CD14-positive monocyte (primary cell): ENCODE results near the gene RBFOX2. TPM values are rescaled to one million over a fixed set of nuclear protein-coding genes. Genes with fewer than 3 reads are reported as not detected.

ENCODE experiments used
- DNase-seq, 3 donors: peaks; one replicate each; pipeline ENCODE4 v3.0.0-alpha.2; 2011 to 2022
- H2AFZ ChIP-seq: 2 replicates; pipeline ENCODE4 v1.6.0; 2012; ENCODE audit warnings: mild to moderate bottlenecking, low read depth, low read length, inconsistent platforms; ENCODE audit not compliant: insufficient read depth, poor library complexity, severe bottlenecking
- H3K27ac ChIP-seq, 2 donors: 1 replicate in 1 of 2; 2 replicates in 1 of 2; pipeline ENCODE4 v1.5.1; 2012 to 2013; ENCODE audit warnings: low read length in 2 of 2, control low read depth in 1 of 2, inconsistent platforms in 1 of 2, low read depth in 1 of 2, mild to moderate bottlenecking in 1 of 2
- H3K27me3 ChIP-seq, 2 donors: one replicate each; pipeline versions ENCODE4 v1.6.0 to v1.6.1; 2011 to 2013; ENCODE audit warnings: low read length in 2 of 2; ENCODE audit not compliant: control insufficient read depth in 2 of 2, insufficient read depth in 2 of 2
- H3K36me3 ChIP-seq, 2 donors: replicated peaks in 1 of 2; 1 replicate in 1 of 2; 2 replicates in 1 of 2; pipeline versions ENCODE4 v1.5.1 to v1.6.1; 2012 to 2013; ENCODE audit warnings: low read length in 2 of 2, control low read depth in 1 of 2, inconsistent platforms in 1 of 2, mild to moderate bottlenecking in 1 of 2; ENCODE audit not compliant: insufficient read depth in 2 of 2, control insufficient read depth in 1 of 2
- H3K4me1 ChIP-seq, 2 donors: 1 replicate in 1 of 2; 2 replicates in 1 of 2; pipeline versions ENCODE4 v1.5.1 to v1.6.1; 2012 to 2013; ENCODE audit warnings: low read length in 2 of 2, control low read depth in 1 of 2, inconsistent platforms in 1 of 2, mild to moderate bottlenecking in 1 of 2, moderate library complexity in 1 of 2; ENCODE audit not compliant: insufficient read depth in 2 of 2, control insufficient read depth in 1 of 2
- H3K4me2 ChIP-seq: replicated peaks from 2 replicates; pipeline ENCODE3; 2012; ENCODE audit warnings: low read length, moderate library complexity, mild to moderate bottlenecking; ENCODE audit not compliant: poor library complexity, severe bottlenecking; ENCODE audit errors: extremely low read depth
- H3K4me3 ChIP-seq, 3 experiments: fragments of 200-600 bp in 1 of 3; sonication (generic) in 1 of 3; replicated peaks in 1 of 3; 1 replicate in 2 of 3; 2 replicates in 1 of 3; pipeline ENCODE4 v1.5.1; 2011 to 2013; ENCODE audit warnings: low read length in 3 of 3, mild to moderate bottlenecking in 3 of 3, control low read depth in 2 of 3, low read depth in 2 of 3, inconsistent platforms in 1 of 3, moderate library complexity in 1 of 3
- H3K79me2 ChIP-seq: 2 replicates; pipeline ENCODE4 v1.6.0; 2012; ENCODE audit warnings: mild to moderate bottlenecking, control low read depth, inconsistent platforms, low read length, moderate library complexity; ENCODE audit not compliant: insufficient read depth
- H3K9ac ChIP-seq: 2 replicates; pipeline ENCODE4 v1.6.0; 2017; ENCODE audit warnings: low read length, mild to moderate bottlenecking; ENCODE audit not compliant: insufficient read depth, poor library complexity, severe bottlenecking
- H3K9me3 ChIP-seq, 2 donors: replicated peaks in 1 of 2; 1 replicate in 1 of 2; 2 replicates in 1 of 2; pipeline versions ENCODE4 v1.5.1 to v1.6.1; 2012 to 2013; ENCODE audit warnings: low read length in 2 of 2, control low read depth in 1 of 2; ENCODE audit not compliant: control insufficient read depth in 1 of 2, insufficient read depth in 1 of 2
- H4K20me1 ChIP-seq: 2 replicates; pipeline ENCODE4 v1.6.0; 2012; ENCODE audit warnings: mild to moderate bottlenecking, low read length, control low read depth, moderate library complexity; ENCODE audit not compliant: insufficient read depth
- H3K27ac Mint-ChIP-seq, 7 donors: one replicate each; pipeline ENCODE4 v1.8.0; 2020; ENCODE audit warnings: mild to moderate bottlenecking in 7 of 7, mixed read lengths in 7 of 7, moderate library complexity in 6 of 7, inconsistent platforms in 2 of 7
- H3K27me3 Mint-ChIP-seq, 3 donors: one replicate each; pipeline ENCODE4 v1.8.0; 2021 to 2022; ENCODE audit warnings: low read depth in 3 of 3, mild to moderate bottlenecking in 3 of 3, mixed read lengths in 3 of 3, moderate library complexity in 3 of 3, inconsistent platforms in 1 of 3
- H3K36me3 Mint-ChIP-seq, 2 donors: one replicate each; pipeline ENCODE4 v1.8.0; 2020; ENCODE audit warnings: mixed read lengths in 2 of 2, inconsistent platforms in 1 of 2, mild to moderate bottlenecking in 1 of 2
- H3K4me1 Mint-ChIP-seq: one replicate; pipeline ENCODE4 v1.8.0; 2020; ENCODE audit warnings: mild to moderate bottlenecking, mixed read lengths
- H3K4me3 Mint-ChIP-seq, 2 donors: one replicate each; pipeline ENCODE4 v1.8.0; 2020; ENCODE audit warnings: mild to moderate bottlenecking in 2 of 2, mixed read lengths in 2 of 2, moderate library complexity in 1 of 2
- H3K9me3 Mint-ChIP-seq, 7 donors: one replicate each; pipeline ENCODE4 v1.8.0; 2020 to 2022; ENCODE audit warnings: mixed read lengths in 7 of 7, mild to moderate bottlenecking in 6 of 7, moderate library complexity in 6 of 7, inconsistent platforms in 2 of 7
- WGBS: methylation state at CpG from one replicate; pipeline ENCODE4 v1.1.5; 2013; ENCODE audit warnings: missing lambda C conversion rate; ENCODE audit not compliant: insufficient coverage; 5-methylcytosine and 5-hydroxymethylcytosine counted together
- intact Hi-C, 2 donors: fragments of 100-400 bp; cut with micrococcal nuclease; formaldehyde crosslinking; loops; one replicate each; pipeline versions ENCODE4 v1.15.0 to v1.15.1; 2023
- polyA plus RNA-seq, 3 donors: library from polyadenylated mRNA; depleted of rRNA in 1 of 3; unstranded in 2 of 3; stranded (reverse) in 1 of 3; fragments of 300-500 nt in 2 of 3; fragments of >200 nt in 1 of 3; fragmentation: Illumina TruSeq in 2 of 3; gene quantifications; 1 replicate in 2 of 3; 2 replicates in 1 of 3; pipeline ENCODE4 v1.2.3, GENCODE V29; 2012 to 2021
- TF ChIP-seq, protein P1 (sequence below): fragments of 200-600 bp; IDR thresholded peaks from one replicate; pipeline ENCODE4 v1.8.0; 2022; ENCODE audit warnings: antibody characterized with exemption, mild to moderate bottlenecking

The RBFOX2 gene
- polyA plus RNA-seq, 3 donors, result not detected

DNA sequence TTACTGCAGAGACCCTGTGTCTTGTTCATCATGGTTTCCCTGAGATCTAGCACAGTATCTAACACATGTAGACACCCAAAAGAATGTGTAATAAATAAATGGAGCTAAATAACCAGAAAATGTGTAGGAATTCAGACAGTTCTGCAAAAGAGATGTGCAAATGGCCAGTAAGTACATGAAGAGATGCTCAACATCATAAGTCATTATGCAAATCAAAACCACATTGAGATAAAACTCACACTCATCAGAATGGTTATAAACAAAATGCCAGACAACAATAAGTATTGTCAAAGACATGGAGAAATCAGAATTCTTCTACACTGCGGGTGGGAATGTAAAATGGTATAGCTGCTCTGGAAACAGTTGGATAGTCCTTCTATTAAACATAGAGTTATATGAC is 88.5 kb downstream of the RBFOX2 start:
- H3K4me1 ChIP-seq, result no peaks in the 10 kb centered on the region
- intact Hi-C loops, result no loop called here
- no peak overlapping the region for H2AFZ ChIP-seq
- H3K9me3 ChIP-seq, result no peaks in the 10 kb centered on the region
- no peaks in the 10 kb centered on the region for H3K4me1 Mint-ChIP-seq
- H3K9ac ChIP-seq, result no peak overlapping the region
- no CpG with 5 or more reads among the region's 1 CpG for WGBS
- H3K36me3 ChIP-seq, result no peaks in the 10 kb centered on the region
- no peak overlapping the region for H3K27ac Mint-ChIP-seq
- H3K4me3 ChIP-seq, result no peak overlapping the region
- no peaks in the 10 kb centered on the region for H3K27me3 ChIP-seq
- H3K4me3 Mint-ChIP-seq, result no peak overlapping the region
- H3K36me3 Mint-ChIP-seq, result no peaks in the 10 kb centered on the region
- TF ChIP-seq, protein P1, sequence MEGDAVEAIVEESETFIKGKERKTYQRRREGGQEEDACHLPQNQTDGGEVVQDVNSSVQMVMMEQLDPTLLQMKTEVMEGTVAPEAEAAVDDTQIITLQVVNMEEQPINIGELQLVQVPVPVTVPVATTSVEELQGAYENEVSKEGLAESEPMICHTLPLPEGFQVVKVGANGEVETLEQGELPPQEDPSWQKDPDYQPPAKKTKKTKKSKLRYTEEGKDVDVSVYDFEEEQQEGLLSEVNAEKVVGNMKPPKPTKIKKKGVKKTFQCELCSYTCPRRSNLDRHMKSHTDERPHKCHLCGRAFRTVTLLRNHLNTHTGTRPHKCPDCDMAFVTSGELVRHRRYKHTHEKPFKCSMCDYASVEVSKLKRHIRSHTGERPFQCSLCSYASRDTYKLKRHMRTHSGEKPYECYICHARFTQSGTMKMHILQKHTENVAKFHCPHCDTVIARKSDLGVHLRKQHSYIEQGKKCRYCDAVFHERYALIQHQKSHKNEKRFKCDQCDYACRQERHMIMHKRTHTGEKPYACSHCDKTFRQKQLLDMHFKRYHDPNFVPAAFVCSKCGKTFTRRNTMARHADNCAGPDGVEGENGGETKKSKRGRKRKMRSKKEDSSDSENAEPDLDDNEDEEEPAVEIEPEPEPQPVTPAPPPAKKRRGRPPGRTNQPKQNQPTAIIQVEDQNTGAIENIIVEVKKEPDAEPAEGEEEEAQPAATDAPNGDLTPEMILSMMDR, result no peak
- H3K27ac ChIP-seq, result no peak overlapping the region
- H3K79me2 ChIP-seq, result no peaks in the 10 kb centered on the region
- H3K27me3 Mint-ChIP-seq, result peaks cover 0 to 4% (median 3%) of the 10 kb centered on the region in 3 donors
- H3K4me2 ChIP-seq, result no peak overlapping the region
- H4K20me1 ChIP-seq, result no peaks in the 10 kb centered on the region
- no peak for DNase-seq
- H3K9me3 Mint-ChIP-seq, result no peaks in the 10 kb centered on the region

GRCh38 chr22:35938226-35938625 is 90.4 kb downstream of the RBFOX2 start:
- intact Hi-C loops, result no loop called here
- Mint-ChIP-seq H3K4me3 (no peak overlapping the region), H3K9me3 (no peaks in the 10 kb centered on the region), H3K36me3 (no peaks in the 10 kb centered on the region), H3K27ac (no peak overlapping the region), H3K27me3 (peaks cover 0 to 3% (median 1%) of the 10 kb centered on the region in 3 donors), H3K4me1 (no peaks in the 10 kb centered on the region)
- Histone ChIP-seq H3K4me2 (no peak overlapping the region), H3K79me2 (no peaks in the 10 kb centered on the region), H3K9ac (no peak overlapping the region), H3K36me3 (no peaks in the 10 kb centered on the region), H2AFZ (no peak overlapping the region), H3K4me3 (no peak overlapping the region), H3K4me1 (no peaks in the 10 kb centered on the region), H3K27ac (no peak overlapping the region), H4K20me1 (no peaks in the 10 kb centered on the region), H3K9me3 (no peaks in the 10 kb centered on the region), H3K27me3 (no peaks in the 10 kb centered on the region)
- DNase-seq, result no peak
- TF ChIP-seq, protein P1, result no peak
- WGBS, result no CpG with 5 or more reads among the region's 1 CpG
